ENCODE results near the gene YAP1. TPM values are rescaled to one million over a fixed set of nuclear protein-coding genes. Genes with fewer than 3 reads are reported as not detected.

YAP1 gene
- total and polyA plus RNA-seq, 4 donors: 3.7 to 65.6 (median 18.3) TPM

DNA sequence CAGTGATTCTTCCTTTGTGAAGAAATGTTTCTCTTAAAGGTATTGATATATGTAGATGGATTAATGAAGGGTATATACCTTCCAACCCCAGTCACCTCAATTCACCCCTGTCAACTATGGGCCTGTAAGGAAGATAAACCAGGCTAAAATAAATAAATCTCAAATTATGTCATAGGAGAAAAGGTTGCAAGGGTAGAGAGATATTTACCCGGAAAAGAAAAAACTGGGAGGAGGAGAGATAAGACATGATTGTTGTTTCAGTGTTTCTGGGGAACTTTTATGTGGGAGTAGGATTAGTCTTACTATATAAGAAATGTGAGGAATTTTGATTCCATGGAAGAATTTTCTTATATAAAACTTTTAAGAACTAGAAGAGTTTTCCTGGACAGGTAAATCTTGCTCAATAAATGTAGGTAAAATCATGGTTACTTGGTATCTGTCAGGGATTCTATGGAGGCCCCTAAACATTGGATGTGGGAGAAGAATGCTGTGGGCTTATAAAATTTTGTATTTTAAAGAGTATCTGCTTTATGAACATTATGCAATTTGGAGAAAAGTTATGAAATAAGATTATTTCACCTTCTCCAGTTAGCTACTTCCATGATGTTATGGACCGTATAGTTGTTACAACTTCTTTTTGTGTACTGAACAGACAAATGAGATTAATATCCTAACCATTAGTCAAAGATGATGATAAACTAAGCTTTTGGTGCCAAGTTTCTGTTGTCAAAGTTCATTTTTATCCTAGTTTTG lies 6.4 kb downstream of the YAP1 start:
- DNase-seq (ENCODE audit: low spot score): no peak
- H3K4me3 ChIP-seq (ENCODE audit: low read depth in 1 of 3, low read length in 3 of 3): no peak overlapping the region
- no peak overlapping the region for H3K27ac ChIP-seq (ENCODE audit: low read depth in 1 of 2, low read length in 2 of 2)
- no peak overlapping the region for H3K9ac ChIP-seq (ENCODE audit: low read depth in 1 of 2, low read length in 2 of 2)
- no peaks in the 10 kb centered on the region for H3K9me3 ChIP-seq (ENCODE audit: control insufficient read depth in 4 of 4, low read length in 3 of 4)
- H3K4me1 ChIP-seq (ENCODE audit: control insufficient read depth in 4 of 4, insufficient read depth in 4 of 4, low read length in 3 of 4): peaks cover 8 to 34% (median 17%) of the 10 kb centered on the region in 4 donors
- no peaks in the 10 kb centered on the region for H3K36me3 ChIP-seq (ENCODE audit: control insufficient read depth in 4 of 4, insufficient read depth in 3 of 4, low read depth in 1 of 4, low read length in 3 of 4)
- 45% methylated on average over 2 of the region's 2 CpGs for WGBS
- H3K27me3 ChIP-seq (ENCODE audit: control insufficient read depth in 4 of 4, insufficient read depth in 4 of 4, low read length in 3 of 4): no peaks in the 10 kb centered on the region
- TF ChIP-seq TAF1 (conservative IDR thresholded peaks at IDR 0.05) (no peak), RXRA (IDR thresholded peaks at IDR 0.05) (peak in 1 of 2 donors; percentile 16), YY1 (IDR thresholded peaks at IDR 0.05) (no peak)
- TF ChIP-seq, protein P1, sequence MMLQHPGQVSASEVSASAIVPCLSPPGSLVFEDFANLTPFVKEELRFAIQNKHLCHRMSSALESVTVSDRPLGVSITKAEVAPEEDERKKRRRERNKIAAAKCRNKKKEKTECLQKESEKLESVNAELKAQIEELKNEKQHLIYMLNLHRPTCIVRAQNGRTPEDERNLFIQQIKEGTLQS (IDR thresholded peaks at IDR 0.05): no peak
- TF ChIP-seq, protein P2, sequence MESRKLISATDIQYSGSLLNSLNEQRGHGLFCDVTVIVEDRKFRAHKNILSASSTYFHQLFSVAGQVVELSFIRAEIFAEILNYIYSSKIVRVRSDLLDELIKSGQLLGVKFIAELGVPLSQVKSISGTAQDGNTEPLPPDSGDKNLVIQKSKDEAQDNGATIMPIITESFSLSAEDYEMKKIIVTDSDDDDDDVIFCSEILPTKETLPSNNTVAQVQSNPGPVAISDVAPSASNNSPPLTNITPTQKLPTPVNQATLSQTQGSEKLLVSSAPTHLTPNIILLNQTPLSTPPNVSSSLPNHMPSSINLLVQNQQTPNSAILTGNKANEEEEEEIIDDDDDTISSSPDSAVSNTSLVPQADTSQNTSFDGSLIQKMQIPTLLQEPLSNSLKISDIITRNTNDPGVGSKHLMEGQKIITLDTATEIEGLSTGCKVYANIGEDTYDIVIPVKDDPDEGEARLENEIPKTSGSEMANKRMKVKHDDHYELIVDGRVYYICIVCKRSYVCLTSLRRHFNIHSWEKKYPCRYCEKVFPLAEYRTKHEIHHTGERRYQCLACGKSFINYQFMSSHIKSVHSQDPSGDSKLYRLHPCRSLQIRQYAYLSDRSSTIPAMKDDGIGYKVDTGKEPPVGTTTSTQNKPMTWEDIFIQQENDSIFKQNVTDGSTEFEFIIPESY (IDR thresholded peaks at IDR 0.05): no peak
- TF ChIP-seq, protein P3, sequence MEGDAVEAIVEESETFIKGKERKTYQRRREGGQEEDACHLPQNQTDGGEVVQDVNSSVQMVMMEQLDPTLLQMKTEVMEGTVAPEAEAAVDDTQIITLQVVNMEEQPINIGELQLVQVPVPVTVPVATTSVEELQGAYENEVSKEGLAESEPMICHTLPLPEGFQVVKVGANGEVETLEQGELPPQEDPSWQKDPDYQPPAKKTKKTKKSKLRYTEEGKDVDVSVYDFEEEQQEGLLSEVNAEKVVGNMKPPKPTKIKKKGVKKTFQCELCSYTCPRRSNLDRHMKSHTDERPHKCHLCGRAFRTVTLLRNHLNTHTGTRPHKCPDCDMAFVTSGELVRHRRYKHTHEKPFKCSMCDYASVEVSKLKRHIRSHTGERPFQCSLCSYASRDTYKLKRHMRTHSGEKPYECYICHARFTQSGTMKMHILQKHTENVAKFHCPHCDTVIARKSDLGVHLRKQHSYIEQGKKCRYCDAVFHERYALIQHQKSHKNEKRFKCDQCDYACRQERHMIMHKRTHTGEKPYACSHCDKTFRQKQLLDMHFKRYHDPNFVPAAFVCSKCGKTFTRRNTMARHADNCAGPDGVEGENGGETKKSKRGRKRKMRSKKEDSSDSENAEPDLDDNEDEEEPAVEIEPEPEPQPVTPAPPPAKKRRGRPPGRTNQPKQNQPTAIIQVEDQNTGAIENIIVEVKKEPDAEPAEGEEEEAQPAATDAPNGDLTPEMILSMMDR (IDR thresholded peaks at IDR 0.05; ENCODE audit: low read depth, low read length, missing input control): no peak

DNA sequence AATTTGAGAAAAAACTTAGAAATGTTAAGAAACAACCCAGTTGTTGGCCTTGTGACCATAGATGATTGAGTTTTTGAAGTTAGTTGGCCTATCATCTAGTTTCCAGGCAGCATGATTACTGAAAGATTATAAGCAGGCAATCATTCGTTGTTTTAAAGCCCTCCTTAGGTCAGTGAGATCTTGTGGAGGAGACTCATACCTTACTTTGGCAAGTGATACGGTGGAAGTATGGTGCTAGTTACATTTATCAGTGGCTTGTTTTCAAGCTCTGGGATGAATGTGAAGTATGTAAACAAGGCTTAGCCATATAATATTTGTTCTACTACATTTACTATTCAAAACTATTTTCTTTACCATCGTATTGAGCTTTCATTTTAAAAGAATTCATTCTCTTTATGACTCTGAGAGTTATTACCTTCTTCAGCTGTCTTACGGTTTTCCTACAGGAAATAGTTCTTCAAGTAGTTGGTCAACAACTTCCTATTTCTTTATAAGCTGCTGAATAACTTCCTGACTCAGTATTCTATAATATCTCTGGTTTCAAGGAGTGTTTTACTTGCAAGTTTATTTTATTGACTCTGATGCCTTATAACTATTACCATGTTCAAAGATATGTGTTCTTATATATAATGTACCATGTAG lies 7.3 kb downstream of the YAP1 start:
- Histone ChIP-seq H3K4me1 (ENCODE audit: control insufficient read depth in 4 of 4, insufficient read depth in 4 of 4, low read length in 3 of 4) (peaks cover 8 to 30% (median 17%) of the 10 kb centered on the region in 4 donors), H3K9me3 (ENCODE audit: control insufficient read depth in 4 of 4, low read length in 3 of 4) (no peaks in the 10 kb centered on the region), H3K4me3 (ENCODE audit: low read depth in 1 of 3, low read length in 3 of 3) (no peak overlapping the region), H3K27me3 (ENCODE audit: control insufficient read depth in 4 of 4, insufficient read depth in 4 of 4, low read length in 3 of 4) (no peaks in the 10 kb centered on the region), H3K9ac (ENCODE audit: low read depth in 1 of 2, low read length in 2 of 2) (no peak overlapping the region), H3K36me3 (ENCODE audit: control insufficient read depth in 4 of 4, insufficient read depth in 3 of 4, low read depth in 1 of 4, low read length in 3 of 4) (no peaks in the 10 kb centered on the region), H3K27ac (ENCODE audit: low read depth in 1 of 2, low read length in 2 of 2) (no peak overlapping the region)
- TF ChIP-seq TAF1 (conservative IDR thresholded peaks at IDR 0.05) (no peak), JUND (IDR thresholded peaks at IDR 0.05) (no peak), EGR1 (IDR thresholded peaks at IDR 0.05; ENCODE audit: low read depth in 2 of 2) (no peak), RXRA (IDR thresholded peaks at IDR 0.05) (no peak)
- TF ChIP-seq, protein P4, sequence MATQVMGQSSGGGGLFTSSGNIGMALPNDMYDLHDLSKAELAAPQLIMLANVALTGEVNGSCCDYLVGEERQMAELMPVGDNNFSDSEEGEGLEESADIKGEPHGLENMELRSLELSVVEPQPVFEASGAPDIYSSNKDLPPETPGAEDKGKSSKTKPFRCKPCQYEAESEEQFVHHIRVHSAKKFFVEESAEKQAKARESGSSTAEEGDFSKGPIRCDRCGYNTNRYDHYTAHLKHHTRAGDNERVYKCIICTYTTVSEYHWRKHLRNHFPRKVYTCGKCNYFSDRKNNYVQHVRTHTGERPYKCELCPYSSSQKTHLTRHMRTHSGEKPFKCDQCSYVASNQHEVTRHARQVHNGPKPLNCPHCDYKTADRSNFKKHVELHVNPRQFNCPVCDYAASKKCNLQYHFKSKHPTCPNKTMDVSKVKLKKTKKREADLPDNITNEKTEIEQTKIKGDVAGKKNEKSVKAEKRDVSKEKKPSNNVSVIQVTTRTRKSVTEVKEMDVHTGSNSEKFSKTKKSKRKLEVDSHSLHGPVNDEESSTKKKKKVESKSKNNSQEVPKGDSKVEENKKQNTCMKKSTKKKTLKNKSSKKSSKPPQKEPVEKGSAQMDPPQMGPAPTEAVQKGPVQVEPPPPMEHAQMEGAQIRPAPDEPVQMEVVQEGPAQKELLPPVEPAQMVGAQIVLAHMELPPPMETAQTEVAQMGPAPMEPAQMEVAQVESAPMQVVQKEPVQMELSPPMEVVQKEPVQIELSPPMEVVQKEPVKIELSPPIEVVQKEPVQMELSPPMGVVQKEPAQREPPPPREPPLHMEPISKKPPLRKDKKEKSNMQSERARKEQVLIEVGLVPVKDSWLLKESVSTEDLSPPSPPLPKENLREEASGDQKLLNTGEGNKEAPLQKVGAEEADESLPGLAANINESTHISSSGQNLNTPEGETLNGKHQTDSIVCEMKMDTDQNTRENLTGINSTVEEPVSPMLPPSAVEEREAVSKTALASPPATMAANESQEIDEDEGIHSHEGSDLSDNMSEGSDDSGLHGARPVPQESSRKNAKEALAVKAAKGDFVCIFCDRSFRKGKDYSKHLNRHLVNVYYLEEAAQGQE (IDR thresholded peaks at IDR 0.05): no peak
- DNase-seq (ENCODE audit: low spot score): no peak
- 52% methylated on average over 4 of the region's 4 CpGs for WGBS

Data from liver (tissue), 9 donors.